Vagina (tissue), 2 donors: ENCODE results near the gene TBL1X. TPM values are rescaled to one million over a fixed set of nuclear protein-coding genes. Genes with fewer than 3 reads are reported as not detected.
"Not testable (repeated sequence)": the region's sequence is repeated elsewhere in the genome, so short reads cannot be mapped to it uniquely, and the experiment has no call there.

Experiments
- DNase-seq, 2 donors: peaks; one replicate each; pipeline ENCODE4 v3.0.0-alpha.2; 2017; ENCODE audit errors: extremely low spot score in 2 of 2
- H3K27ac ChIP-seq: fragments of 200-600 bp; sonication (generic); one replicate; pipeline ENCODE4 v1.5.1; 2019
- H3K27me3 ChIP-seq: fragments of 200-600 bp; sonication (generic); one replicate; pipeline ENCODE4 v1.5.1; 2019
- H3K36me3 ChIP-seq, 2 donors: fragments of 200-600 bp; sonication (generic); one replicate each; pipeline ENCODE4 v1.5.1; 2017 to 2019
- H3K4me1 ChIP-seq: fragments of 200-600 bp; sonication (generic); one replicate; pipeline ENCODE4 v1.5.1; 2019
- H3K4me3 ChIP-seq, 2 donors: fragments of 200-600 bp; sonication (generic); 1 replicate in 1 of 2; 2 replicates in 1 of 2; pipeline ENCODE4 v1.5.1; 2016 to 2019
- H3K9me3 ChIP-seq: fragments of 200-600 bp; sonication (generic); one replicate; pipeline ENCODE4 v1.5.1; 2019
- POLR2A ChIP-seq, 2 donors: fragments of 450-650 bp; IDR thresholded peaks; one replicate each; pipeline ENCODE4 v1.6.1; 2017; ENCODE audit warnings: antibody characterized with exemption in 2 of 2, mild to moderate bottlenecking in 2 of 2, moderate library complexity in 2 of 2
- POLR2AphosphoS5 ChIP-seq, 2 donors: sonication (generic); formaldehyde crosslinking; IDR thresholded peaks; one replicate each; pipeline ENCODE4 v1.9.0; 2017; ENCODE audit warnings: antibody characterized with exemption in 2 of 2, mild to moderate bottlenecking in 2 of 2, low read depth in 1 of 2; ENCODE audit not compliant: insufficient read depth in 1 of 2
- intact Hi-C: fragments of 100-400 bp; cut with DNase I; formaldehyde crosslinking; loops from one replicate; pipeline ENCODE4 v1.15.1; 2023
- total RNA-seq: library from RNA; depleted of rRNA; stranded (reverse); fragments of >200 nt; gene quantifications from one replicate; pipeline ENCODE4 v1.2.3, GENCODE V29; 2016
- TF ChIP-seq, protein P1 (sequence below), 3 experiments: fragments of 450-650 bp in 2 of 3; fragments of 200-600 bp in 1 of 3; sonication (generic) in 1 of 3; IDR thresholded peaks; one replicate each; pipeline ENCODE4 v1.5.1; 2017 to 2019; ENCODE audit warnings: antibody characterized with exemption in 3 of 3, mild to moderate bottlenecking in 2 of 3, moderate library complexity in 2 of 3

TBL1X gene
- total RNA-seq, 1 donor from 2014 or later = 41.3 TPM

DNA sequence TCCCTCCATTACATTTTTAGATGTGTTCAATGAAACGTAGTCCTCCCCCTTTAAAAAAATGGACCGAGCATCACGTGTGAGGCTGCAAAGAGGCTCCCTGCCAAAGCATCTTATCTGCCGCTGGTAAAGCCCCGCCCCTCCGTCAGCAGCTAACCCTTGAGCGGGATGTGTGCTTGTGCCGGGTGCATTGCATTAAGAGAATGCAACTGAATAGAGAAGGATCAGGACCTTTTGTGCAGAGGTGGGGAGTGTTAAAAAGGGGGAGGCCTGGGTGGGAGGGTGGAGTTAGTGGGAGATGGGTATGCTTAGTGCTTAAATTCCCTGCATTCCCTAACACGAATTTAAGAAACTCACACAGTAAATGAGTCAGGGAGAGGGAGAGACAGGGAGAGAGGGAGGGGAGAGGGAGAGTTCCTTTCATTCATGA, 66.0 kb downstream of the TBL1X start:
- DNase-seq = no peak
- intact Hi-C loops = no loop called here

DNA sequence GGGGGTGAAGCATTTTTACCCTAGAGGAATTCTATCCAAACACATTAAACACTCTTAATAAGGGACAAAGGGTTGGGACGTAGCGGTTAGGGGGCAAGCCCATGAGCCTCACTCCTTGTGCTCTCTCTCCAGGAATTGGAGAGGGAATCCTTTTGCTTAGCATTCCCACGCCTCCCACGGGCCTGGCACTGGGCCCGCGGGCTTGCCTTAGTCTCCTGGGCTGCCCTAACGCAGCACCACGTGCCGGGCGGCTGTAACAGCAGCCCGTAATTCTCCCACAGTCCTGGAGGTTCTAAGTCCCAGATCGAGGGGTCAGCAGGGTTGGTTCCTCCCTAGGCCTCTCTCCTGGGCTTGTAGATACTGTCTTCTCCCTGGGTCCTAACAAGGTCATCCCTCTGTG, 67.5 kb downstream of the TBL1X start:
- no peaks in the 10 kb centered on the region for H3K27me3 ChIP-seq
- H3K36me3 ChIP-seq = no peaks in the 10 kb centered on the region
- intact Hi-C loops = no loop called here
- no peak for DNase-seq
- TF ChIP-seq POLR2A (IDR thresholded peaks at IDR 0.05) (no peak), POLR2AphosphoS5 (IDR thresholded peaks at IDR 0.05; ENCODE audit: insufficient read depth in 1 of 2, low read depth in 1 of 2) (no peak)
- TF ChIP-seq, protein P1, sequence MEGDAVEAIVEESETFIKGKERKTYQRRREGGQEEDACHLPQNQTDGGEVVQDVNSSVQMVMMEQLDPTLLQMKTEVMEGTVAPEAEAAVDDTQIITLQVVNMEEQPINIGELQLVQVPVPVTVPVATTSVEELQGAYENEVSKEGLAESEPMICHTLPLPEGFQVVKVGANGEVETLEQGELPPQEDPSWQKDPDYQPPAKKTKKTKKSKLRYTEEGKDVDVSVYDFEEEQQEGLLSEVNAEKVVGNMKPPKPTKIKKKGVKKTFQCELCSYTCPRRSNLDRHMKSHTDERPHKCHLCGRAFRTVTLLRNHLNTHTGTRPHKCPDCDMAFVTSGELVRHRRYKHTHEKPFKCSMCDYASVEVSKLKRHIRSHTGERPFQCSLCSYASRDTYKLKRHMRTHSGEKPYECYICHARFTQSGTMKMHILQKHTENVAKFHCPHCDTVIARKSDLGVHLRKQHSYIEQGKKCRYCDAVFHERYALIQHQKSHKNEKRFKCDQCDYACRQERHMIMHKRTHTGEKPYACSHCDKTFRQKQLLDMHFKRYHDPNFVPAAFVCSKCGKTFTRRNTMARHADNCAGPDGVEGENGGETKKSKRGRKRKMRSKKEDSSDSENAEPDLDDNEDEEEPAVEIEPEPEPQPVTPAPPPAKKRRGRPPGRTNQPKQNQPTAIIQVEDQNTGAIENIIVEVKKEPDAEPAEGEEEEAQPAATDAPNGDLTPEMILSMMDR (IDR thresholded peaks at IDR 0.05) = no peak
- H3K4me1 ChIP-seq = no peaks in the 10 kb centered on the region
- H3K4me3 ChIP-seq = no peak overlapping the region
- H3K27ac ChIP-seq = no peak overlapping the region
- no peaks in the 10 kb centered on the region for H3K9me3 ChIP-seq

More for the DNA sequence above, 66.0 kb downstream of the TBL1X start:
- Histone ChIP-seq H3K27ac (no peak overlapping the region), H3K4me1 (no peaks in the 10 kb centered on the region), H3K36me3 (no peaks in the 10 kb centered on the region), H3K27me3 (no peaks in the 10 kb centered on the region), H3K9me3 (no peaks in the 10 kb centered on the region), H3K4me3 (no peak overlapping the region)
- TF ChIP-seq POLR2AphosphoS5 (IDR thresholded peaks at IDR 0.05; ENCODE audit: insufficient read depth in 1 of 2, low read depth in 1 of 2) = no peak

DNA sequence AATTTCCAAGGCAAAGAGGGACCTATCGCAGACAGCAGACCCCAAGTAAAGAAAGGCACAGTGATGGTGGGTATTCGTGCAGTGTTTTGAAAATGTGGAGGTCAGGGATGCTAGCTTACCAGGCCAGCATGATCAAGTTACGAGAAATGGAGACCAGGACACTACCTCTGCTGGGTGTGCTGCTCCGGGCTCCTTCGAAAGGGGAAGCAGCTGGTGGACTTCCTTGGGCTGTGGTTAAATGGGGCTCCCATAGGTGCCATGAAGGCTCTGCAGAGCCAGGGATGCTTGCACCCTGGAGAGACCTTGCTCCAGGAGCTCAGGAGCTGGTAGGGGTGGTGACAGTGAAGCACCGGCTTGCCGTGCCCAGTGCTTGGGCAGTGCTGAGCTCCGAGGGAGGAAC, 68.8 kb downstream of the TBL1X start:
- intact Hi-C loops = no loop called here
- H3K9me3 ChIP-seq = no peaks in the 10 kb centered on the region
- no peaks in the 10 kb centered on the region for H3K36me3 ChIP-seq
- H3K27ac ChIP-seq = no peak overlapping the region
- no peak overlapping the region for H3K4me3 ChIP-seq
- H3K27me3 ChIP-seq = no peaks in the 10 kb centered on the region
- DNase-seq = no peak
- TF ChIP-seq, protein P1 (IDR thresholded peaks at IDR 0.05) = no peak
- TF ChIP-seq POLR2AphosphoS5 (IDR thresholded peaks at IDR 0.05; ENCODE audit: insufficient read depth in 1 of 2, low read depth in 1 of 2) (no peak), POLR2A (IDR thresholded peaks at IDR 0.05) (no peak)
- no peaks in the 10 kb centered on the region for H3K4me1 ChIP-seq

DNA sequence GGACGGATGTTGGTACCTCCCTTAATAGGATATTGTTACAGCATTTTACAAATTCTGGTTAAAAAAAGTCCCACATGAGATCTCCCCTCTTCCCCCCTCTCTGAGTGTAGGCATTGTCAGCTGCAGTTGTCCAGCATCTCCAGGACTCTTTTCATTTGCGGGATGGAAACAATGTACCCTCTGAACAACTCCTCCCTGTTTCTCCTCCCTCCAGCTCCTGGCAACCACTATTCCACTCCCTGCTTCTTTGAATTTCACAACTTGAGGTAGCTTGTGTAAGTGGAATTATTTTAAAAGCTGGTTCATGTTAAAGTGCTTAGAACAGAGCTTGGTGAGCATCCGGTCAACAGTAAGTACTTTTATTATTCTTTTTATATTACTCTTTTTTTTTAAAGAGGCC, 69.8 kb downstream of the TBL1X start:
- TF ChIP-seq, protein P1 (IDR thresholded peaks at IDR 0.05) = no peak
- no peak for TF ChIP-seq POLR2AphosphoS5 (IDR thresholded peaks at IDR 0.05; ENCODE audit: insufficient read depth in 1 of 2, low read depth in 1 of 2)
- TF ChIP-seq POLR2A (IDR thresholded peaks at IDR 0.05) = no peak
- Histone ChIP-seq H3K4me3 (no peak overlapping the region), H3K27me3 (no peaks in the 10 kb centered on the region), H3K4me1 (no peaks in the 10 kb centered on the region), H3K36me3 (no peaks in the 10 kb centered on the region), H3K9me3 (no peaks in the 10 kb centered on the region), H3K27ac (no peak overlapping the region)
- no peak for DNase-seq
- intact Hi-C loops = no loop called here

DNA sequence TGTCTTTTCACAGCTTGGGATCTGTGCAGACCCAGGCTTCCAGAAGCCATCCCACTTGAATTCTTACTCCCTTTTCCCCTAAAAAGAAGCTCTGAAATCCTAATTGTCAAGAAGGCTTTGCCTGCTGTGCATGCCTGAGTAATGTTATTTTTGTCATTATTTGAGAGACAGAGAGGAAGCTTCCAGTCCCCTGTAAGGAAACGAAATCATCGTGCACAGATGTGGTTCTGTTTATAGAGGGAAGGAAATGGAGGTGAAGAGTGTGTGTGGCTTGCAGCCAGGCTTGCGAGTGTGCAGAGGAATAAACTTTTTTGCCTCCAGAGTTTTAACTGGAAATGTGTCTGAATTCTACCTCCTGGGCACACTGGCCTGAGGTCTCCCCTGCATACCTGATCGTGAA, 70.2 kb downstream of the TBL1X start:
- no peaks in the 10 kb centered on the region for H3K36me3 ChIP-seq
- H3K4me3 ChIP-seq = no peak overlapping the region
- no peak for DNase-seq
- H3K27me3 ChIP-seq = no peaks in the 10 kb centered on the region
- no peaks in the 10 kb centered on the region for H3K9me3 ChIP-seq
- no peak for TF ChIP-seq POLR2A (IDR thresholded peaks at IDR 0.05)
- no peak for TF ChIP-seq POLR2AphosphoS5 (IDR thresholded peaks at IDR 0.05; ENCODE audit: insufficient read depth in 1 of 2, low read depth in 1 of 2)
- TF ChIP-seq, protein P1 (IDR thresholded peaks at IDR 0.05) = no peak
- intact Hi-C loops = no loop called here
- H3K27ac ChIP-seq = no peak overlapping the region
- H3K4me1 ChIP-seq = no peaks in the 10 kb centered on the region

DNA sequence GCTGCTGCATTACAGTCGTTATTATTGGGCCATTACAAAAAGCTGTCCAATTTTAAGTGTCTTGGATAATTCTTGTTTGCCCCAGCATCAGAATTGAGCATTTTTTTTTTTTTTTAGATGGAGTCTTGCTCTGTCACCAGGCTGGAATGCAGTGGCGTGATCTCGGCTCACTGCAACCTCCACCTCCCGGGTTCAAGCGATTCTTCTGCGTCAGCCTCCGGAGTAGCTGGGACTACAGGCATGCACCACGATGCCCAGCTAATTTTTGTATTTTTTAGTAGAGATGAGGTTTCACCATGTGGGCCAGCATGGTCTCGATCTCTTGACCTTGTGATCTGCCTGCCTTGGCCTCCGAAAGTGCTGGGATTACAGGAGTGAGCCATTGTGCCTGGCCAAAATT, 71.3 kb downstream of the TBL1X start:
- intact Hi-C loops, H3K36me3 ChIP-seq: not testable (repeated sequence)

More for the DNA sequence above, 71.3 kb downstream of the TBL1X start:
- DNase-seq, H3K4me3 ChIP-seq, H3K9me3 ChIP-seq, H3K4me1 ChIP-seq, H3K27ac ChIP-seq, H3K27me3 ChIP-seq: not testable (repeated sequence)
